A673 (cell line): ENCODE results near the gene ADAMTS7. TPM values are rescaled to one million over a fixed set of nuclear protein-coding genes. Genes with fewer than 3 reads are reported as not detected.
"Not testable (repeated sequence)": the region's sequence is repeated elsewhere in the genome, so short reads cannot be mapped to it uniquely, and the experiment has no call there.

ENCODE experiments used
- BruUV-seq: library from RNA; stranded (reverse); fragments of 400-500 nt; replicated peaks from 2 replicates; lab custom pipeline; 2021; lab: Mats Ljungman, UMichigan
- CTCF ChIA-PET: fragments of 300-600 bp; sonication (Branson Sonifier 250); formaldehyde crosslinking; loops from one replicate; lab custom pipeline; 2022; ENCODE audit warnings: antibody characterized with exemption; lab: Charles Lee
- POLR2A ChIA-PET: fragments of 300-600 bp; sonication (Branson Sonifier 250); formaldehyde crosslinking; loops from one replicate; lab custom pipeline; 2022; ENCODE audit warnings: antibody characterized with exemption; ENCODE audit not compliant: low non-redundant PET; lab: Charles Lee
- DNase-seq: peaks from one replicate; pipeline ENCODE4 v3.0.0-alpha.2; 2015; ENCODE audit warnings: low spot score
- H3K27ac ChIP-seq: fragments of 200-600 bp; sonication (generic); 2 replicates; pipeline ENCODE4 v1.5.1; 2016; ENCODE audit warnings: mixed run types, low read depth, mild to moderate bottlenecking, mixed read lengths, antibody characterized with exemption, low read length; ENCODE audit not compliant: poor library complexity, severe bottlenecking
- H3K27me3 ChIP-seq: fragments of 200-600 bp; sonication (generic); replicated peaks from 2 replicates; pipeline ENCODE4 v1.6.1; 2017; ENCODE audit warnings: mixed run types, low read depth, mild to moderate bottlenecking, mixed read lengths, antibody characterized with exemption, low read length; ENCODE audit not compliant: insufficient read depth, poor library complexity
- H3K36me3 ChIP-seq: fragments of 200-600 bp; sonication (generic); 2 replicates; pipeline ENCODE4 v1.6.1; 2016; ENCODE audit warnings: mixed run types, mild to moderate bottlenecking, mixed read lengths, antibody characterized with exemption, low read length; ENCODE audit not compliant: insufficient read depth, poor library complexity, severe bottlenecking
- H3K4me1 ChIP-seq: fragments of 200-600 bp; sonication (generic); 2 replicates; pipeline ENCODE4 v1.6.1; 2017; ENCODE audit warnings: mixed run types, mild to moderate bottlenecking, mixed read lengths, antibody characterized with exemption, low read length; ENCODE audit not compliant: insufficient read depth, poor library complexity, severe bottlenecking
- H3K4me3 ChIP-seq: fragments of 200-600 bp; sonication (generic); 2 replicates; pipeline ENCODE4 v1.5.1; 2016; ENCODE audit warnings: low read depth, mixed run types, mild to moderate bottlenecking, mixed read lengths, low read length; ENCODE audit not compliant: poor library complexity, severe bottlenecking
- H3K9me3 ChIP-seq: fragments of 200-600 bp; sonication (generic); 2 replicates; pipeline ENCODE4 v1.6.1; 2016; ENCODE audit warnings: mixed run types, low read depth, mild to moderate bottlenecking, mixed read lengths, antibody characterized with exemption, low read length; ENCODE audit not compliant: poor library complexity, severe bottlenecking
- CTCF ChIP-seq: fragments of 300-800, 200-600 bp; sonication (generic); conservative IDR thresholded peaks from 2 replicates; pipeline ENCODE4 v1.5.1; 2017; ENCODE audit warnings: low read depth, mild to moderate bottlenecking, antibody characterized with exemption, low read length, moderate library complexity, mixed read lengths
- EZH2 ChIP-seq: fragments of 200-600 bp; sonication (generic); IDR thresholded peaks from 2 replicates; pipeline ENCODE4 v1.6.1; 2017; ENCODE audit warnings: borderline replicate concordance, low read depth, mild to moderate bottlenecking, mixed read lengths, antibody characterized with exemption, low read length; ENCODE audit not compliant: poor library complexity, severe bottlenecking
- intact Hi-C: fragments of 100-400 bp; cut with micrococcal nuclease; formaldehyde crosslinking; loops from one replicate; pipeline ENCODE4 v1.10.0; 2022; ENCODE audit not compliant: unreplicated experiment
- total RNA-seq: library from RNA; stranded (reverse); gene quantifications from 2 replicates; pipeline ENCODE4 v1.2.3, GENCODE V29; 2021

The ADAMTS7 gene
- total RNA-seq, 1 experiment from 2014 or later, result 0.41 TPM

DNA sequence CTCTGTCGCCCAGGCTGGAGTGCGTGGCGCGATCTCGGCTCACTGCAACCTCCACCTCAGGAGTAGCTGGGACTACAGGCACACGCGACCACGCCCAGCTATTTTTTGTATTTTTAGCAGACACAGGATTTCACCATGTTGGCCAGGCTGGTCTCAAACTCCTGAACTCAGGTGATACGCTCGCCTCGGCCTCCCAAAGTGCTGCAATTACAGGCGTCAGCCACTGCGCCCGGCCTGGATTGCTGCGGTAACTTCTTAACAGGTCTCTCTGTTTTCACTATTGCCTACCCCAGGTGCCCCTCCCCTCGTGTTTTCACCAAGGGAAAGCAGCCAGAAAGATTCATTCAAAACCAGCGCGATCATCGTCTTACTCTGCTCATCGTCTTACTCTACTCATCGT is 10.5 kb downstream of the ADAMTS7 start:
- Histone ChIP-seq H3K4me1 (no peaks in the 10 kb centered on the region), H3K27me3 (no peaks in the 10 kb centered on the region), H3K36me3 (no peaks in the 10 kb centered on the region), H3K27ac (no peak overlapping the region), H3K4me3 (no peak overlapping the region), H3K9me3 (no peaks in the 10 kb centered on the region)
- intact Hi-C loops, result no loop called here
- POLR2A ChIA-PET, result interaction anchor here (0.7 kb wide), 1 partner anchor 236 kb away, joined by 5 read pairs; no protein-coding TSS in a partner anchor
- BruUV-seq, result no TSS peak
- CTCF ChIA-PET, result no interaction called here
- no peak for DNase-seq
- no peak for TF ChIP-seq EZH2
- TF ChIP-seq CTCF, result no peak

GRCh38 chr15:78800189-78800588 is 11.1 kb downstream of the ADAMTS7 start:
- BruUV-seq, result no TSS peak
- TF ChIP-seq EZH2, result no peak
- TF ChIP-seq CTCF, result no peak

DNA sequence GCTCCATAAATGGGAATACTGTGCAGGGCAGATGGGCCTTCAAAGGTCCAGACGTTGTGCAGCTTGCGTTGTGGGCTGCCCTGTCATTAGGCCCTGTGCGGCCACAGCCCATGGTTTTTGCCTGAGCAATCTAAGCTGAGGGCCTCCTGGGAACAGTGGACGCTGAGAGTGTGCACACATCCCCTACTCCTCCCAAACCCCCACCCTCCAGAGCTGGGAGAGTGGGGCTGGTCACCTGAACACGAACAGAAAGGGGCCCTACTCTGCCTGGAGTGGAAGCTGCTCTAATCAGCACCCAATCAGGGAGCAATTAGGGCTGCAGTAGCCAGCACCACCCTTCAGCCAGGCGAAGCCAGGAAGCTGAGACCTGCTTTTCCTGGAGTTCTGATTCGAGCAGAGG is 12.2 kb downstream of the ADAMTS7 start:
- POLR2A ChIA-PET, H3K27ac ChIP-seq, H3K4me3 ChIP-seq, H3K4me1 ChIP-seq, BruUV-seq, H3K9me3 ChIP-seq, intact Hi-C loops, CTCF ChIA-PET, H3K36me3 ChIP-seq, DNase-seq, H3K27me3 ChIP-seq: not testable (repeated sequence)

More at GRCh38 chr15:78800189-78800588, 11.1 kb downstream of the ADAMTS7 start:
- Histone ChIP-seq H3K4me3 (no peak overlapping the region), H3K9me3 (no peaks in the 10 kb centered on the region), H3K27me3 (no peaks in the 10 kb centered on the region), H3K36me3 (no peaks in the 10 kb centered on the region), H3K4me1 (no peaks in the 10 kb centered on the region), H3K27ac (no peak overlapping the region)
- intact Hi-C loops, result no loop called here
- POLR2A ChIA-PET, result no interaction called here
- CTCF ChIA-PET, result no interaction called here
- no peak for DNase-seq

- H3K4me3 ChIP-seq, H3K27me3 ChIP-seq, CTCF ChIA-PET, POLR2A ChIA-PET, DNase-seq, H3K27ac ChIP-seq, H3K9me3 ChIP-seq, intact Hi-C loops, H3K36me3 ChIP-seq, BruUV-seq, H3K4me1 ChIP-seq: not testable (repeated sequence)
Observed at GRCh38 chr15:78798355-78798754, 12.9 kb downstream of the ADAMTS7 start.
